Uterus (tissue), 4 donors: ENCODE data around the gene RPL29. TPM values are rescaled to one million over a fixed set of nuclear protein-coding genes. Genes with fewer than 3 reads are reported as not detected.
A peak's percentile ranks its signal among the peaks of the same experiment; 100 is the strongest.

Experiments
- DNase-seq, 2 donors: peaks; one replicate each; pipeline ENCODE4 v3.0.0-alpha.2; 2019 to 2020
- H3K27ac ChIP-seq, 2 donors: fragments of 200-600 bp; sonication (generic); 1 replicate in 1 of 2; 2 replicates in 1 of 2; pipeline ENCODE4 v1.5.1; 2016 to 2018
- H3K27me3 ChIP-seq, 2 donors: fragments of 200-600 bp; sonication (generic); one replicate each; pipeline ENCODE4 v1.5.1; 2018 to 2019; ENCODE audit warnings: control low read depth in 1 of 2
- H3K36me3 ChIP-seq, 2 donors: fragments of 200-600 bp; sonication (generic); one replicate each; pipeline ENCODE4 v1.5.1; 2019; ENCODE audit warnings: control low read depth in 1 of 2
- H3K4me1 ChIP-seq, 2 donors: fragments of 200-600 bp; sonication (generic); one replicate each; pipeline ENCODE4 v1.5.1; 2018 to 2019; ENCODE audit warnings: control low read depth in 1 of 2
- H3K4me3 ChIP-seq, 2 donors: fragments of 200-600 bp; sonication (generic); 1 replicate in 1 of 2; 2 replicates in 1 of 2; pipeline ENCODE4 v1.5.1; 2018 to 2019; ENCODE audit warnings: mild to moderate bottlenecking in 1 of 2
- H3K9me3 ChIP-seq, 2 donors: fragments of 200-600 bp; sonication (generic); one replicate each; pipeline ENCODE4 v1.5.1; 2019; ENCODE audit warnings: control low read depth in 1 of 2
- POLR2A ChIP-seq, 2 donors: fragments of 450-650 bp; IDR thresholded peaks; one replicate each; pipeline ENCODE4 v1.6.1; 2016; ENCODE audit warnings: antibody characterized with exemption in 2 of 2, mild to moderate bottlenecking in 1 of 2, moderate library complexity in 1 of 2
- intact Hi-C: fragments of 100-400 bp; cut with DNase I; formaldehyde crosslinking; loops from one replicate; pipeline ENCODE4 v1.15.1; 2023; ENCODE audit warnings: low total_unique reads
- total RNA-seq, 4 donors: library from RNA; depleted of rRNA in 3 of 4; stranded (reverse); fragments of >200 nt in 3 of 4; gene quantifications; one replicate each; pipeline versions ENCODE4 v1.1.0 to v1.2.4, GENCODE V29; 2014 to 2023
- TF ChIP-seq, protein P1 (sequence below), 4 experiments: fragments of 200-600 bp in 2 of 4; fragments of 450-650 bp in 2 of 4; sonication (generic) in 2 of 4; IDR thresholded peaks; one replicate each; pipeline ENCODE4 v1.5.1; 2016 to 2019; ENCODE audit warnings: antibody characterized with exemption in 4 of 4, mild to moderate bottlenecking in 2 of 4, moderate library complexity in 1 of 4
- donor health status: DM: yes; HTN: yes; CAD: no.

Gene RPL29
- total RNA-seq, 4 donors from 2014 or later, result 696 to 2,362 (median 1,238) TPM

DNA sequence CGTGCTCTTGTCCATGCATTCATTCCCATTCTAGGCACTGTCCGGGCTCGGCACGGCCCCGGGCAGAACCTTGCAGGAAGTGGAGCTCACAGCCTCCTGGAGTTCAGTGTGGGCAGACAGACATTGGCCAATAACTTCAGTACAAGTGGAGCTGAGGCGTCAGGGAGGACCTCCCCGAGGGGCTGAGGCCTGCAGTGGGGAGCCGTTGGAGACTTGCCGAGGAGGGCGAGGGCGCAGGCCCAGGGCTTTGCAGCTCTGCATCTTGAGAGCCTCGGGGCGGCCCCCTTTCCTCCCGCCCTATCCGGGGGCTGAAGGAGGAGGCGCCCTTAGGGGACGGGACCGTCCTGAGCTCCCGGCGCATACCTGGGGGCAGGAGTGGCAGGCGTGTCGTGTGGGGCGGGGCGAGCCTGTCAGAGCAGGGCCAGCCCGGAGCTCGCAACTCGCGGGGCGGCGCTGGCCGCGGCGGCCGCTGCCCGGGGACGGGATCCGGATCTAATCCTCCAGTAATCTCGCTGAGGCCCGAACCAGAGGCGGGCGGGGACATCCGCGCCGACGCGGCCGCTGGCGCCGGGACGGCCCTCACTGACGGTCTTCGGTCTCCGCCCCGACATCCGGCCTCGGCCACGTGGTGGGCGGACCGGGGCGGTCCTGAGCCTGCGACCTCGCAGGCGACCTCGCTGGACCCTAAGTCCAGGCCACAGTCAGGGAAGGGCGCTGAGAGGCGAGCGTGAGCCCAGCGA is 12.7 kb downstream of the RPL29 start, which contains the start of gene ACY1:
Gene ACY1 (plus strand): TSS at position 698 of the 740 bp plus-strand sequence. CDS start 530 bp downstream, outside the sequence.
- H3K27ac ChIP-seq, result peak within 1 kb of the TSS; percentile 90 to 94
- H3K27me3 ChIP-seq, result no peaks in the 10 kb centered on the region
- H3K9me3 ChIP-seq, result no peaks in the 10 kb centered on the region
- H3K36me3 ChIP-seq, result no peaks in the 10 kb centered on the region
- peak within 1 kb of the TSS; percentile 45 to 53 for H3K4me3 ChIP-seq
- DNase-seq, result peak; percentile 80 to 88
- H3K4me1 ChIP-seq, result peaks cover 0 to 8% of the 10 kb centered on the region in 2 donors
- TF ChIP-seq, protein P1, sequence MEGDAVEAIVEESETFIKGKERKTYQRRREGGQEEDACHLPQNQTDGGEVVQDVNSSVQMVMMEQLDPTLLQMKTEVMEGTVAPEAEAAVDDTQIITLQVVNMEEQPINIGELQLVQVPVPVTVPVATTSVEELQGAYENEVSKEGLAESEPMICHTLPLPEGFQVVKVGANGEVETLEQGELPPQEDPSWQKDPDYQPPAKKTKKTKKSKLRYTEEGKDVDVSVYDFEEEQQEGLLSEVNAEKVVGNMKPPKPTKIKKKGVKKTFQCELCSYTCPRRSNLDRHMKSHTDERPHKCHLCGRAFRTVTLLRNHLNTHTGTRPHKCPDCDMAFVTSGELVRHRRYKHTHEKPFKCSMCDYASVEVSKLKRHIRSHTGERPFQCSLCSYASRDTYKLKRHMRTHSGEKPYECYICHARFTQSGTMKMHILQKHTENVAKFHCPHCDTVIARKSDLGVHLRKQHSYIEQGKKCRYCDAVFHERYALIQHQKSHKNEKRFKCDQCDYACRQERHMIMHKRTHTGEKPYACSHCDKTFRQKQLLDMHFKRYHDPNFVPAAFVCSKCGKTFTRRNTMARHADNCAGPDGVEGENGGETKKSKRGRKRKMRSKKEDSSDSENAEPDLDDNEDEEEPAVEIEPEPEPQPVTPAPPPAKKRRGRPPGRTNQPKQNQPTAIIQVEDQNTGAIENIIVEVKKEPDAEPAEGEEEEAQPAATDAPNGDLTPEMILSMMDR (IDR thresholded peaks at IDR 0.05), result peak in 1 of 4 experiments; percentile 31
- peak; percentile 49 to 74 for TF ChIP-seq POLR2A (IDR thresholded peaks at IDR 0.05)
- intact Hi-C loops, result no loop called here

DNA sequence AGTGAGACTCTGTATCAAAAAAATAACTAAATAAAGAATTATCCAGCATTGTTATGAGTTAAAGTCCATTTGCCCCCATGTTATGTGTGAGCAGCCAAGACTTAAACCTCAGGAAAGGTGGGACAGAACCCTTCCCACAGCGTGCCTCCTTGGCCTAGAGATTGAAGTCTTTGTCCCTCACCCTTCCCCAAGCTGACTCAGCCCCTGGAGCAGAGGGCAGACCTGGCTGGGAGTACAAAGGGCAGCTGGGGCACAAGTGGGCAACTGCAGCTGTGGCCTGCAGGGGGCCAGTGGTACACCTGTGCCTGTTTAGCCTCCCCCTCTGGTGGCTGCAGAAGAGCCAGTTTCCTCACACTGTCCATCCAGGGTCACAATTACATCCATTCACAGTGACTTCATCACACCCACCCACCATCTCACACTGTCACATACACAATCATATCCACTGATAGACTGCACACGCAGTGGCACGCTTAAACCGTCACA is 13.3 kb downstream of the RPL29 start:
- intact Hi-C loops, result no loop called here
- Histone ChIP-seq H3K4me3 (peak overlapping the region; percentile 45 to 53), H3K4me1 (peaks cover 0 to 8% of the 10 kb centered on the region in 2 donors), H3K9me3 (no peaks in the 10 kb centered on the region), H3K36me3 (no peaks in the 10 kb centered on the region), H3K27me3 (no peaks in the 10 kb centered on the region), H3K27ac (peak overlapping the region; percentile 90 to 94)
- TF ChIP-seq, protein P1 (IDR thresholded peaks at IDR 0.05), result peak in 2 of 4 experiments; percentile 19 to 34
- TF ChIP-seq POLR2A (IDR thresholded peaks at IDR 0.05), result no peak
- DNase-seq, result no peak

DNA sequence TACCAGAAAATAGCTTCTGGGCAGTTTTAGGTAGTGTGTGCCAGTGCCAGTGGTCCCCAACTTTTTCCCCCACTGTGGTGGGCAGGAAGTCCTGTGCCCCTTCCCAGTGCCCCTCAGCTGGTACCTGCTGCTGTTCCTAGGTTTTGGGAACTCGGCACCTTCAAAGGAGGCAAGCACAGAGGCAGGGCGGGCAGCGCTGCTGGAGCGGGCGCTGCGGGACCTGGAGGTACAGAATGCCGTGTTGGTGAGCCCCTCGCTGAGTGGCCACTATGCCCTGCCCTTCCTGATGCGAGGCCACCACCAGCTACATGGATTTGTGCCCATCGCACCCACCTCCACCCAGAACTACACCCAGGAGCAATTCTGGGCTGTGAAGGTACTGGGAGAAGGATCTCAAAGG is 15.4 kb downstream of the RPL29 start:
- TF ChIP-seq, protein P1 (IDR thresholded peaks at IDR 0.05), result no peak
- no peak for TF ChIP-seq POLR2A (IDR thresholded peaks at IDR 0.05)
- H3K4me3 ChIP-seq, result no peak overlapping the region
- DNase-seq, result no peak
- H3K27me3 ChIP-seq, result no peaks in the 10 kb centered on the region
- H3K9me3 ChIP-seq, result no peaks in the 10 kb centered on the region
- peaks cover 0 to 8% of the 10 kb centered on the region in 2 donors for H3K4me1 ChIP-seq
- H3K36me3 ChIP-seq, result no peaks in the 10 kb centered on the region
- intact Hi-C loops, result no loop called here
- no peak overlapping the region for H3K27ac ChIP-seq

DNA sequence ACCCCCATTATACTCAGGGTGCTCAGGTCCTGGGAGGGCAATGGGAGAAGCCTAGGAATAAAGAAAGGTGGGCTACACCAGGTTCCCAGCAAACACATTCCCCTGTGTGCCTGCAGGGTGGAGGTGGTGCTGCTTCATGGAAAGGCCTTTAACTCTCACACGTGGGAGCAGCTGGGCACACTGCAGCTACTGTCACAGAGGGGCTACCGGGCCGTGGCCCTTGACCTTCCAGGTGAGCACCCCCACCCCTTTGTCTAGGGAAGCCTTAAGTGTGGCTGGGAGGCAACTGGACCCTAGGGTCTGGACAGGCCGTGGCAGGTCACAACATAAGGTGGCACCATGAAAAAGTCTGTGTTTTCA is 17.6 kb downstream of the RPL29 start:
- no peaks in the 10 kb centered on the region for H3K27me3 ChIP-seq
- no peak overlapping the region for H3K27ac ChIP-seq
- no peak for TF ChIP-seq POLR2A (IDR thresholded peaks at IDR 0.05)
- DNase-seq, result no peak
- H3K4me1 ChIP-seq, result peaks cover 0 to 8% of the 10 kb centered on the region in 2 donors
- H3K4me3 ChIP-seq, result no peak overlapping the region
- no peaks in the 10 kb centered on the region for H3K36me3 ChIP-seq
- intact Hi-C loops, result no loop called here
- no peaks in the 10 kb centered on the region for H3K9me3 ChIP-seq

DNA sequence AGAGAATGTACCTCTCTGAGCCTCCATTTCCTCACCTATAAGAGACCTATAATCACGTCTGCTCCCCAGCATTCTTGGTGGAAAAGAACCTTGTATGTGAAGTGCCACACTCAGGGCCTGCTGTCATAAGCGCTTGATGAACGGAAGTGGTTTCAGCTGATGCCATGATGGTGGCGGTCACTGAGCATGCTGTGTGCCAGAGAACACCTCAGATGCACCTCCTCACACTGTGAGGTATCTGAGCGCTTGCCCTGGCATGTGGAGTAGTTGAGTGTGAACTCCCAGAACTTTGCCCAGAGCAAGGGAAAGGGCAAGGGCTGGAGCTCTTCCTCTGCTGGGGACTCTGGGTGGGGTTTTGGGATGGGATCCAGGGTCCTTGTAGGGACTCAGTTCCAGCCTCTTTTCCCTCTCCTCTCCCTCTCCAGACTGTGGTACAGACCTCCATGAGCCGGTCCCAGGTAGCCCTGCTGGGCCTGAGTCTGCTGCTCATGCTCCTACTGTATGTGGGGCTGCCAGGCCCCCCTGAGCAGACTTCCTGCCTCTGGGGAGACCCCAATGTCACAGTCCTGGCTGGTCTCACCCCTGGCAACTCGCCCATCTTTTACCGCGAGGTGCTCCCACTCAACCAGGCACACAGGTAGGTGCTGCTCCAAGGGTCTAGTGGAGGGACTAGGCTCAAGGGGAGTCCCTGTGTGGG is 18.1 kb downstream of the RPL29 start:
- no peaks in the 10 kb centered on the region for H3K27me3 ChIP-seq
- intact Hi-C loops, result no loop called here
- H3K27ac ChIP-seq, result no peak overlapping the region
- no peaks in the 10 kb centered on the region for H3K36me3 ChIP-seq
- no peak for TF ChIP-seq POLR2A (IDR thresholded peaks at IDR 0.05)
- TF ChIP-seq, protein P1 (IDR thresholded peaks at IDR 0.05), result no peak
- peaks cover 0 to 8% of the 10 kb centered on the region in 2 donors for H3K4me1 ChIP-seq
- no peaks in the 10 kb centered on the region for H3K9me3 ChIP-seq
- H3K4me3 ChIP-seq, result no peak overlapping the region
- no peak for DNase-seq
